ENCODE data around the gene C5.

The C5 gene

GRCh38 chr9:120966013-120966369, 84.1 kb downstream of the C5 start:
- no peak overlapping the region for H3K4me3 ChIP-seq (ENCODE audit: low read depth, low read length)
- DNase-seq (ENCODE audit: low read depth), result no peak
- TF ChIP-seq CTCF (IDR thresholded peaks at IDR 0.05; ENCODE audit: low read depth, low read length, missing control alignments), result no peak
- in situ Hi-C loops (cut with HindIII; ENCODE audit: low sequenced_read_pairs), result no loop called here

- in situ Hi-C loops (cut with HindIII; ENCODE audit: low sequenced_read_pairs), result no loop called here
These were observed 84.6 kb downstream of the C5 start for GRCh38 chr9:120965344-120966012.

GRCh38 chr9:120961936-120962335, 88.1 kb downstream of the C5 start:
- H3K4me3 ChIP-seq (ENCODE audit: low read depth, low read length), result no peak overlapping the region
- DNase-seq (ENCODE audit: low read depth), result no peak
- in situ Hi-C loops (cut with HindIII; ENCODE audit: low sequenced_read_pairs), result no loop called here
- TF ChIP-seq CTCF (IDR thresholded peaks at IDR 0.05; ENCODE audit: low read depth, low read length, missing control alignments), result no peak

More at GRCh38 chr9:120965344-120966012, 84.6 kb downstream of the C5 start:
- no peak for TF ChIP-seq CTCF (IDR thresholded peaks at IDR 0.05; ENCODE audit: low read depth, low read length, missing control alignments)
- H3K4me3 ChIP-seq (ENCODE audit: low read depth, low read length), result no peak overlapping the region
- no peak for DNase-seq (ENCODE audit: low read depth)

- DNase-seq (ENCODE audit: low read depth), result no peak
- in situ Hi-C loops (cut with HindIII; ENCODE audit: low sequenced_read_pairs), result no loop called here
- H3K4me3 ChIP-seq (ENCODE audit: low read depth, low read length), result no peak overlapping the region
- no peak for TF ChIP-seq CTCF (IDR thresholded peaks at IDR 0.05; ENCODE audit: low read depth, low read length, missing control alignments)
These were observed 90.1 kb downstream of the C5 start for GRCh38 chr9:120960001-120960400.

GRCh38 chr9:120956862-120957261, 93.2 kb downstream of the C5 start:
- no peak for DNase-seq (ENCODE audit: low read depth)
- no peak overlapping the region for H3K4me3 ChIP-seq (ENCODE audit: low read depth, low read length)
- no peak for TF ChIP-seq CTCF (IDR thresholded peaks at IDR 0.05; ENCODE audit: low read depth, low read length, missing control alignments)
- in situ Hi-C loops (cut with HindIII; ENCODE audit: low sequenced_read_pairs), result no loop called here

- no peak overlapping the region for H3K4me3 ChIP-seq (ENCODE audit: low read depth, low read length)
- no peak for DNase-seq (ENCODE audit: low read depth)
- no peak for TF ChIP-seq CTCF (IDR thresholded peaks at IDR 0.05; ENCODE audit: low read depth, low read length, missing control alignments)
- in situ Hi-C loops (cut with HindIII; ENCODE audit: low sequenced_read_pairs), result no loop called here
These were observed 98.0 kb downstream of the C5 start for GRCh38 chr9:120951960-120952618.
